SK-N-SH (cell line): ENCODE measurements around the gene NPAS1. TPM values are rescaled to one million over a fixed set of nuclear protein-coding genes. Genes with fewer than 3 reads are reported as not detected.
A peak's percentile ranks its signal among the peaks of the same experiment; 100 is the strongest.

Source experiments
- CTCF ChIA-PET: fragments of 300-600, 350-600 bp; formaldehyde crosslinking; extraction: SDS; loops from one replicate; lab custom pipeline; 2021; lab: Yijun Ruan, JAX
- POLR2A ChIA-PET: fragments of 350-600 bp; sonication (Branson Sonifier 250); formaldehyde crosslinking; extraction: SDS; loops from one replicate; lab custom pipeline; 2020; ENCODE audit warnings: antibody characterized with exemption, inconsistent platforms; lab: Yijun Ruan, JAX
- DNase-seq: peaks from one replicate; pipeline ENCODE4 v3.0.0; 2012
- H2AFZ ChIP-seq: fragments of 200-600 bp; sonication (generic); 2 replicates; pipeline ENCODE4 v1.8.1; 2016; ENCODE audit warnings: antibody characterized with exemption, mild to moderate bottlenecking, low read depth
- H3F3A ChIP-seq: fragments of 200-600 bp; sonication (generic); replicated peaks from 2 replicates; pipeline ENCODE3; 2016; ENCODE audit warnings: antibody characterized with exemption, mild to moderate bottlenecking; ENCODE audit not compliant: insufficient read depth
- H3K27ac ChIP-seq, 2 experiments: fragments of 200-500 bp in 1 of 2; fragments of 200-600 bp in 1 of 2; sonication (Bioruptor generic) in 1 of 2; sonication (generic), shearing (Covaris generic) in 1 of 2; 2 replicates each; pipeline versions ENCODE4 v1.5.1 to v1.6.1; 2014 to 2016; ENCODE audit warnings: low read depth in 2 of 2, inconsistent platforms in 1 of 2, low read length in 1 of 2, mild to moderate bottlenecking in 1 of 2, mixed read lengths in 1 of 2
- H3K27me3 ChIP-seq: fragments of 200-600 bp; sonication (generic), shearing (Covaris generic); 2 replicates; pipeline ENCODE4 v1.6.1; 2016; ENCODE audit warnings: mixed run types; ENCODE audit not compliant: insufficient read depth
- H3K36me3 ChIP-seq, 2 experiments: fragments of 200-500 bp in 1 of 2; fragments of 200-600 bp in 1 of 2; sonication (Bioruptor generic) in 1 of 2; sonication (generic) in 1 of 2; replicated peaks in 1 of 2; 2 replicates each; pipeline versions ENCODE3 to v1.5.1; 2014 to 2016; ENCODE audit warnings: low read length in 1 of 2, mild to moderate bottlenecking in 1 of 2; ENCODE audit not compliant: insufficient read depth in 2 of 2, control insufficient read depth in 1 of 2
- H3K4me1 ChIP-seq, 2 experiments: fragments of 200-500 bp in 1 of 2; fragments of 200-600 bp in 1 of 2; sonication (Bioruptor generic) in 1 of 2; sonication (generic), shearing (Covaris generic) in 1 of 2; 2 replicates each; pipeline versions ENCODE4 v1.5.1 to v1.6.1; 2014 to 2016; ENCODE audit warnings: low read depth in 1 of 2, low read length in 1 of 2, mixed run types in 1 of 2; ENCODE audit not compliant: insufficient read depth in 2 of 2, control insufficient read depth in 1 of 2
- H3K4me2 ChIP-seq: fragments of 200-600 bp; sonication (generic), shearing (Covaris generic); 2 replicates; pipeline ENCODE4 v1.6.1; 2017; ENCODE audit warnings: mixed run types
- H3K4me3 ChIP-seq, 2 experiments: fragments of 200-500 bp in 1 of 2; fragments of 200-600 bp in 1 of 2; sonication (Bioruptor generic) in 1 of 2; sonication (generic), shearing (Covaris generic) in 1 of 2; 2 replicates each; pipeline versions ENCODE4 v1.5.1 to v1.8.1; 2014 to 2016; ENCODE audit warnings: low read depth in 2 of 2, inconsistent platforms in 1 of 2, low read length in 1 of 2, mild to moderate bottlenecking in 1 of 2, mixed read lengths in 1 of 2, moderate library complexity in 1 of 2
- H3K79me2 ChIP-seq: fragments of 200-600 bp; sonication (generic); 2 replicates; pipeline ENCODE4 v1.8.1; 2017; ENCODE audit warnings: mild to moderate bottlenecking; ENCODE audit not compliant: insufficient read depth
- H3K9ac ChIP-seq: fragments of 200-600 bp; sonication (generic); 2 replicates; pipeline ENCODE4 v1.6.1; 2017; ENCODE audit warnings: mixed run types
- H3K9me2 ChIP-seq: fragments of 200-600 bp; sonication (generic); 2 replicates; pipeline ENCODE4 v1.6.1; 2017; ENCODE audit warnings: mixed run types
- H3K9me3 ChIP-seq: fragments of 200-600 bp; sonication (generic); 2 replicates; pipeline ENCODE4 v1.6.1; 2017; ENCODE audit warnings: mixed run types, mild to moderate bottlenecking, moderate library complexity
- H4K20me1 ChIP-seq: fragments of 200-600 bp; sonication (generic); 2 replicates; pipeline ENCODE4 v1.6.1; 2017; ENCODE audit warnings: mild to moderate bottlenecking, mixed run types; ENCODE audit not compliant: insufficient read depth
- EP300 ChIP-seq, 2 experiments: IDR thresholded peaks; 2 replicates each; pipeline versions ENCODE4 v1.4.0 to v1.6.1; 2012; ENCODE audit warnings: borderline replicate concordance in 1 of 2, low read depth in 1 of 2, low read length in 1 of 2
- FOXJ3 ChIP-seq: sonication (generic); formaldehyde crosslinking; IDR thresholded peaks from 2 replicates; pipeline ENCODE4 v1.5.1; 2020; ENCODE audit warnings: mild to moderate bottlenecking, missing genetic modification reagents
- FOXM1 ChIP-seq: IDR thresholded peaks from 2 replicates; pipeline ENCODE4 v1.4.0; 2012; ENCODE audit warnings: low read depth, mild to moderate bottlenecking
- GATA2 ChIP-seq: sonication (generic); formaldehyde crosslinking; IDR thresholded peaks from 2 replicates; pipeline ENCODE4 v1.5.0; 2020; ENCODE audit warnings: mild to moderate bottlenecking, missing genetic modification reagents
- MAX ChIP-seq: IDR thresholded peaks from 2 replicates; pipeline ENCODE4 v1.4.0; 2012; ENCODE audit warnings: low read depth
- MEF2A ChIP-seq: IDR thresholded peaks from 2 replicates; pipeline ENCODE4 v1.4.0; 2012; ENCODE audit warnings: low read depth, borderline replicate concordance
- MXI1 ChIP-seq: IDR thresholded peaks from 2 replicates; pipeline ENCODE4 v1.6.1; 2012; ENCODE audit warnings: mild to moderate bottlenecking, low read depth, low read length, improper control_type of control experiment
- PBX3 ChIP-seq: IDR thresholded peaks from 2 replicates; pipeline ENCODE4; 2012
- RAD21 ChIP-seq: IDR thresholded peaks from 2 replicates; pipeline ENCODE4 v1.6.1; 2012; ENCODE audit warnings: mild to moderate bottlenecking, low read length
- RCOR1 ChIP-seq: fragments of 150-350 bp; IDR thresholded peaks from 2 replicates; pipeline ENCODE4 v1.6.1; 2017; ENCODE audit warnings: antibody characterized with exemption, low read length
- TAF1 ChIP-seq: IDR thresholded peaks from 2 replicates; pipeline ENCODE4 v1.6.1; 2012; ENCODE audit warnings: low read depth, mild to moderate bottlenecking, low read length, moderate library complexity, borderline replicate concordance
- WGBS: methylation state at CpG from one replicate; pipeline ENCODE4 v1.1.6; 2017; ENCODE audit warnings: low lambda C conversion rate; 5-methylcytosine and 5-hydroxymethylcytosine counted together
- polyA plus RNA-seq, 3 experiments: library from polyadenylated mRNA; depleted of rRNA; stranded (reverse); fragments of >200 nt; gene quantifications; 2 replicates each; pipeline ENCODE4 v1.2.3, GENCODE V29; 2012
- TF ChIP-seq, protein P1 (sequence below): IDR thresholded peaks from 2 replicates; pipeline ENCODE4 v1.6.1; 2012; ENCODE audit warnings: mild to moderate bottlenecking, low read depth, low read length, moderate library complexity
- TF ChIP-seq, protein P2 (sequence below): IDR thresholded peaks from 2 replicates; pipeline ENCODE4 v1.4.0; 2012; ENCODE audit warnings: low read depth, borderline replicate concordance

Gene NPAS1
- polyA plus RNA-seq, 1 of the 3 experiments (the other 2 are of a cell fraction): 1.1 TPM

- TF ChIP-seq, protein P1, sequence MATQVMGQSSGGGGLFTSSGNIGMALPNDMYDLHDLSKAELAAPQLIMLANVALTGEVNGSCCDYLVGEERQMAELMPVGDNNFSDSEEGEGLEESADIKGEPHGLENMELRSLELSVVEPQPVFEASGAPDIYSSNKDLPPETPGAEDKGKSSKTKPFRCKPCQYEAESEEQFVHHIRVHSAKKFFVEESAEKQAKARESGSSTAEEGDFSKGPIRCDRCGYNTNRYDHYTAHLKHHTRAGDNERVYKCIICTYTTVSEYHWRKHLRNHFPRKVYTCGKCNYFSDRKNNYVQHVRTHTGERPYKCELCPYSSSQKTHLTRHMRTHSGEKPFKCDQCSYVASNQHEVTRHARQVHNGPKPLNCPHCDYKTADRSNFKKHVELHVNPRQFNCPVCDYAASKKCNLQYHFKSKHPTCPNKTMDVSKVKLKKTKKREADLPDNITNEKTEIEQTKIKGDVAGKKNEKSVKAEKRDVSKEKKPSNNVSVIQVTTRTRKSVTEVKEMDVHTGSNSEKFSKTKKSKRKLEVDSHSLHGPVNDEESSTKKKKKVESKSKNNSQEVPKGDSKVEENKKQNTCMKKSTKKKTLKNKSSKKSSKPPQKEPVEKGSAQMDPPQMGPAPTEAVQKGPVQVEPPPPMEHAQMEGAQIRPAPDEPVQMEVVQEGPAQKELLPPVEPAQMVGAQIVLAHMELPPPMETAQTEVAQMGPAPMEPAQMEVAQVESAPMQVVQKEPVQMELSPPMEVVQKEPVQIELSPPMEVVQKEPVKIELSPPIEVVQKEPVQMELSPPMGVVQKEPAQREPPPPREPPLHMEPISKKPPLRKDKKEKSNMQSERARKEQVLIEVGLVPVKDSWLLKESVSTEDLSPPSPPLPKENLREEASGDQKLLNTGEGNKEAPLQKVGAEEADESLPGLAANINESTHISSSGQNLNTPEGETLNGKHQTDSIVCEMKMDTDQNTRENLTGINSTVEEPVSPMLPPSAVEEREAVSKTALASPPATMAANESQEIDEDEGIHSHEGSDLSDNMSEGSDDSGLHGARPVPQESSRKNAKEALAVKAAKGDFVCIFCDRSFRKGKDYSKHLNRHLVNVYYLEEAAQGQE: no peak
- no peak for TF ChIP-seq FOXM1
Measured at GRCh38 chr19:46983097-46983496, 36.5 kb upstream of the NPAS1 start (continued).

DNA sequence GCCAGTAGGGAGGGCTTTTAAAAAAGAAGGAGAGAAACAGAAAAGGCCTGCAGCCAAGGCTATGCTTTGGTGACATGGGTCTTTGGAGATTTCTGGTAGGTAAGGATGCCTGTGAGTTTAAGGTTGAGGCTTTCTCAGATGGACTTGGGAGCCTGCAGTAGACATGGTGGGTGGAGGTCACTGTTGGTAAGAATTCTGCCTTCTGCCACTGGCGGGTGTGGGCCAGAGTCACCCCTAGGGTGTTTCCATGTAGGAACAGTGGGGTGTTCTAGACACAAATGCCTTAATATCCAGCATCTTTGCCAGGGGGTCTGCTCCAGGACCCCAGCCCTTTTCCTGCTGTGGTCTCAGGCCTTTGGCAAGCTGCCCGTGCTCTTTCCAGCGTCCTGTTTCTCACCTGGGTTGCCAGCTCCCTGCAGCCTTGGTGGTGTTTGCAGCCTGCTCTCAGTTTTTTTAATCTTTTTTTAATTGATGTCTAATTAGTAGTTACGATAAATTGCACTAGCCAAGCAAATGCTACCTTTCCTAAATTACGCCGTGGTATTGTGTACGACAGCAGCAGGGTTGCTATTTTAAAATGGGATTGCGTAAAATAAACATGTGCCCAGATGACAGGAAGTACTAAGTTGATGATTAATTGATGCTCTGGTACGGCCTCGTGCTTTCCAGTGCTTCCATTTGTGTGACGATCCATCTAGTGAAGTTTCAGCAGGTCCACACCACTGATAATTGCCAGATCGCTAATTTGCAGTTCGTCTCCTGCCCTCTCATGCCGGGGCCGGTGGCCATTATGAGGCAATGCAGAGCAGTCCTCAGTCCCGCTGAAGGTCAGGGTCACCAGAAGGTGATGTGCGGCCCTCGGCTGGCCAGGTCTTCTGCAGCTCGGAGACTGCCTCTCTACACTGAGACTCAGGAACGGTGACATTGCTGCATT lies 35.3 kb upstream of the NPAS1 start:
- Histone ChIP-seq H4K20me1 (0 out of 2 replicates have a peak, but pooled peaks cover 7% of the 10 kb centered on the region), H3K9ac (no peak overlapping the region), H3K4me3 (no peak overlapping the region), H3K4me2 (peak overlapping the region; percentile 40; the same call in 1 of the 2 replicates), H3K27me3 (no peaks in the 10 kb centered on the region), H3K4me1 (peaks cover 22 to 29% of the 10 kb centered on the region in 2 experiments), H3K36me3 (peaks cover 15 to 19% of the 10 kb centered on the region in 2 experiments), H2AFZ (no peak overlapping the region), H3F3A (peaks cover 29% of the 10 kb centered on the region), H3K79me2 (peaks cover 54% of the 10 kb centered on the region), H3K27ac (peak overlapping the region in 1 of 2 experiments; percentile 80; a peak in 2 of 4 replicates), H3K9me2 (no peaks in the 10 kb centered on the region), H3K9me3 (no peaks in the 10 kb centered on the region)
- POLR2A ChIA-PET: interaction anchor here (1.0 kb wide), 1 partner anchor 8 kb away, joined by 5 read pairs; no protein-coding TSS in a partner anchor
- 52% methylated on average over 18 of the region's 20 CpGs for WGBS
- CTCF ChIA-PET: interaction anchor here (1.0 to 2.9 kb wide), 6 partner anchors 9 to 128 kb away, joined by 3 to 12 read pairs (median 4); no protein-coding TSS in a partner anchor
- TF ChIP-seq MAX (peak; percentile 81), GATA2 (CRISPR knock-in tag) (no peak), RAD21 (peak; percentile 14; the same call in 1 of the 2 replicates), MEF2A (peak; percentile 39; the same call in 1 of the 2 replicates), FOXJ3 (CRISPR knock-in tag) (peak; percentile 37; the same call in 1 of the 2 replicates), MXI1 (peak; percentile 91; the same call in 1 of the 2 replicates), RCOR1 (0 out of 2 replicates have a peak, but pooled peaks have one; percentile 29), PBX3 (peak; percentile 84), EP300 (IDR thresholded peaks at IDR 0.05; ENCODE audit: borderline replicate concordance in 1 of 2, low read depth in 1 of 2, low read length in 1 of 2) (peak in 1 of 2 experiments; percentile 51; a peak in 1 of 4 replicates), TAF1 (no peak)
- TF ChIP-seq, protein P2, sequence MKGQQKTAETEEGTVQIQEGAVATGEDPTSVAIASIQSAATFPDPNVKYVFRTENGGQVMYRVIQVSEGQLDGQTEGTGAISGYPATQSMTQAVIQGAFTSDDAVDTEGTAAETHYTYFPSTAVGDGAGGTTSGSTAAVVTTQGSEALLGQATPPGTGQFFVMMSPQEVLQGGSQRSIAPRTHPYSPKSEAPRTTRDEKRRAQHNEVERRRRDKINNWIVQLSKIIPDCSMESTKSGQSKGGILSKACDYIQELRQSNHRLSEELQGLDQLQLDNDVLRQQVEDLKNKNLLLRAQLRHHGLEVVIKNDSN: no peak
- DNase-seq: peak; percentile 74
